NCI-H526 treated with DMSO at 0.1 percent for 48 hours (cell line): ENCODE data around the gene TRIM2.

Experiments used
- DNase-seq: peaks from one replicate; lab custom pipeline; 2025; lab: John Stamatoyannopoulos, UW

The TRIM2 gene

GRCh38 chr4:153275380-153276276, 71.4 kb downstream of the TRIM2 start:
- DNase-seq = no peak

- no peak for DNase-seq
These were observed 72.7 kb downstream of the TRIM2 start for GRCh38 chr4:153276971-153277370.

- DNase-seq = no peak
These were observed 77.2 kb downstream of the TRIM2 start for GRCh38 chr4:153281476-153281875.

- DNase-seq = no peak
These were observed 77.8 kb downstream of the TRIM2 start for GRCh38 chr4:153282023-153282422.

GRCh38 chr4:153283260-153283659, 79.0 kb downstream of the TRIM2 start:
- DNase-seq = no peak

- DNase-seq = no peak
These were observed 85.9 kb downstream of the TRIM2 start for GRCh38 chr4:153290134-153290533.

- no peak for DNase-seq
These were observed 87.3 kb downstream of the TRIM2 start for GRCh38 chr4:153291562-153291961.

- no peak for DNase-seq
These were observed 88.9 kb downstream of the TRIM2 start for GRCh38 chr4:153292897-153293741.

GRCh38 chr4:153293742-153294057, 89.5 kb downstream of the TRIM2 start:
- no peak for DNase-seq

GRCh38 chr4:153294631-153295030, 90.4 kb downstream of the TRIM2 start:
- DNase-seq = no peak

GRCh38 chr4:153295131-153295755, 91.0 kb downstream of the TRIM2 start:
- DNase-seq = no peak

- DNase-seq = no peak
These were observed 92.0 kb downstream of the TRIM2 start for GRCh38 chr4:153296040-153296823.

- no peak for DNase-seq
These were observed 92.9 kb downstream of the TRIM2 start for GRCh38 chr4:153297116-153297515.

GRCh38 chr4:153310793-153311192, 106.5 kb downstream of the TRIM2 start:
- no peak for DNase-seq

GRCh38 chr4:153314915-153315314, 110.7 kb downstream of the TRIM2 start:
- no peak for DNase-seq

GRCh38 chr4:153318696-153319320, 114.6 kb downstream of the TRIM2 start:
- peak; percentile 41 for DNase-seq

- DNase-seq = no peak
These were observed 118.5 kb downstream of the TRIM2 start for GRCh38 chr4:153322791-153323190.

GRCh38 chr4:153324046-153324445, 119.8 kb downstream of the TRIM2 start:
- no peak for DNase-seq

- no peak for DNase-seq
These were observed 121.3 kb downstream of the TRIM2 start for GRCh38 chr4:153325558-153325957.

GRCh38 chr4:153326513-153326912, 122.3 kb downstream of the TRIM2 start:
- DNase-seq = no peak

GRCh38 chr4:153327247-153327646, 123.0 kb downstream of the TRIM2 start:
- no peak for DNase-seq
